WTC11 (cell line): ENCODE results near the gene NOM1.
"Not testable (repeated sequence)": the region's sequence is repeated elsewhere in the genome, so short reads cannot be mapped to it uniquely, and the experiment has no call there.

Experiments
- CTCF ChIP-seq: fragments of 200-600 bp; IDR thresholded peaks from 2 replicates; pipeline ENCODE4 v1.8.0; 2022; ENCODE audit warnings: antibody characterized with exemption
- ETV6 ChIP-seq: sonication (generic); formaldehyde crosslinking; IDR thresholded peaks from 2 replicates; pipeline ENCODE4 v1.8.1; 2022; ENCODE audit warnings: mild to moderate bottlenecking, missing genetic modification reagents
- JUN ChIP-seq: sonication (generic); formaldehyde crosslinking; IDR thresholded peaks from 2 replicates; pipeline ENCODE4 v1.8.0; 2023; ENCODE audit warnings: mild to moderate bottlenecking, missing genetic modification reagents
- PREB ChIP-seq: sonication (generic); formaldehyde crosslinking; IDR thresholded peaks from 2 replicates; pipeline ENCODE4 v1.8.1; 2022; ENCODE audit warnings: mild to moderate bottlenecking, missing genetic modification reagents, moderate library complexity, borderline replicate concordance
- ZNF396 ChIP-seq: fragments of 250-450 bp; sonication (Bioruptor Pico); IDR thresholded peaks from 2 replicates; pipeline ENCODE4 v1.8.0; 2021; ENCODE audit warnings: mild to moderate bottlenecking, moderate library complexity, borderline replicate concordance
- TF ChIP-seq, protein P1 (sequence below): fragments of 250-450 bp; sonication (Bioruptor Pico); IDR thresholded peaks from 2 replicates; pipeline ENCODE4 v1.9.0; 2021; ENCODE audit warnings: mild to moderate bottlenecking
- TF ChIP-seq, protein P2 (sequence below): sonication (generic); formaldehyde crosslinking; IDR thresholded peaks from 2 replicates; pipeline ENCODE4 v1.8.1; 2023; ENCODE audit warnings: mild to moderate bottlenecking, missing genetic modification reagents, moderate library complexity

- TF ChIP-seq ETV6; PREB (CRISPR knock-in tag); CTCF; ZNF396; JUN (CRISPR knock-in tag): not testable (repeated sequence)
- TF ChIP-seq, protein P1, sequence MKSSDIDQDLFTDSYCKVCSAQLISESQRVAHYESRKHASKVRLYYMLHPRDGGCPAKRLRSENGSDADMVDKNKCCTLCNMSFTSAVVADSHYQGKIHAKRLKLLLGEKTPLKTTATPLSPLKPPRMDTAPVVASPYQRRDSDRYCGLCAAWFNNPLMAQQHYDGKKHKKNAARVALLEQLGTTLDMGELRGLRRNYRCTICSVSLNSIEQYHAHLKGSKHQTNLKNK (CRISPR knock-in tag) = not testable (repeated sequence)
- TF ChIP-seq, protein P2, sequence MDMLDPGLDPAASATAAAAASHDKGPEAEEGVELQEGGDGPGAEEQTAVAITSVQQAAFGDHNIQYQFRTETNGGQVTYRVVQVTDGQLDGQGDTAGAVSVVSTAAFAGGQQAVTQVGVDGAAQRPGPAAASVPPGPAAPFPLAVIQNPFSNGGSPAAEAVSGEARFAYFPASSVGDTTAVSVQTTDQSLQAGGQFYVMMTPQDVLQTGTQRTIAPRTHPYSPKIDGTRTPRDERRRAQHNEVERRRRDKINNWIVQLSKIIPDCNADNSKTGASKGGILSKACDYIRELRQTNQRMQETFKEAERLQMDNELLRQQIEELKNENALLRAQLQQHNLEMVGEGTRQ = not testable (repeated sequence)
Observed at GRCh38 chr7:156922304-156922703, 27.2 kb upstream of the NOM1 start.
